GM12878 (cell line): ENCODE results near the gene KRTAP10-8. TPM values are rescaled to one million over a fixed set of nuclear protein-coding genes. Genes with fewer than 3 reads are reported as not detected.

ENCODE experiments used
- ATAC-seq: fragments of 200-7000 bp; cut with Tn5 transposase; 3 replicates; pipeline ENCODE4 v1.9.1; 2020; ENCODE audit warnings: mild to moderate bottlenecking, moderate library complexity
- BruUV-seq: library from RNA; stranded (reverse); fragments of 400-500 nt; replicated peaks from 2 replicates; lab custom pipeline; 2021; lab: Mats Ljungman, UMichigan
- CTCF ChIA-PET: fragments of 300-600 bp; sonication (Branson Sonifier 250); formaldehyde crosslinking; extraction: SDS; loops from one replicate; lab custom pipeline; 2021; ENCODE audit warnings: inconsistent platforms; lab: Yijun Ruan, JAX
- POLR2A ChIA-PET: fragments of 350-600 bp; formaldehyde crosslinking; extraction: SDS; loops from one replicate; lab custom pipeline; 2021; ENCODE audit warnings: inconsistent platforms; lab: Charles Lee
- RAD21 ChIA-PET: fragments of 300-600 bp; sonication (Branson Sonifier 250); formaldehyde crosslinking; loops from one replicate; lab custom pipeline; 2023; ENCODE audit warnings: antibody characterized with exemption; ENCODE audit not compliant: unreplicated experiment; lab: Charles Lee
- SMC1A ChIA-PET: fragments of 300-600 bp; sonication (Branson Sonifier 250); formaldehyde crosslinking; loops from one replicate; lab custom pipeline; 2023; ENCODE audit not compliant: unreplicated experiment, uncharacterized antibody; lab: Charles Lee
- DNase-seq: peaks from one replicate; pipeline ENCODE4 v3.0.0-alpha.2; 2011; ENCODE audit warnings: low read depth, low spot score
- FAIRE-seq: peaks from 3 replicates; lab custom pipeline; 2011; peaks lifted over from hg19 to GRCh38; lab: Jason Lieb, UNC
- H2AFZ ChIP-seq: 2 replicates; pipeline ENCODE4 v1.6.0; 2011; ENCODE audit warnings: low read depth, low read length, control low read depth; ENCODE audit not compliant: control insufficient read depth
- H3K27ac ChIP-seq: 2 replicates; pipeline ENCODE4 v1.5.1; 2011; ENCODE audit warnings: control low read depth; ENCODE audit not compliant: control insufficient read depth, insufficient read depth
- H3K27me3 ChIP-seq, 2 experiments: replicated peaks in 1 of 2; 2 replicates each; pipeline versions ENCODE4 v1.6.0 to v1.6.1; 2011; ENCODE audit warnings: low read length in 1 of 2; ENCODE audit not compliant: control insufficient read depth in 2 of 2, insufficient read depth in 2 of 2
- H3K36me3 ChIP-seq, 2 experiments: 2 replicates each; pipeline ENCODE4 v1.5.1; 2011; ENCODE audit warnings: low read length in 1 of 2; ENCODE audit not compliant: control insufficient read depth in 2 of 2, insufficient read depth in 2 of 2
- H3K4me1 ChIP-seq: 2 replicates; pipeline ENCODE4 v1.6.1; 2011; ENCODE audit warnings: mild to moderate bottlenecking, low read length, moderate library complexity, mixed read lengths; ENCODE audit not compliant: control insufficient read depth, insufficient read depth
- H3K4me2 ChIP-seq: 2 replicates; pipeline ENCODE4 v1.6.0; 2011; ENCODE audit warnings: control low read depth; ENCODE audit not compliant: control insufficient read depth, insufficient read depth
- H3K4me3 ChIP-seq: fragments of 200-600 bp; sonication (generic); 2 replicates; pipeline ENCODE4 v1.5.1; 2016
- H3K79me2 ChIP-seq: 2 replicates; pipeline ENCODE4 v1.6.0; 2011; ENCODE audit warnings: low read length; ENCODE audit not compliant: control insufficient read depth, insufficient read depth
- H3K9ac ChIP-seq: 2 replicates; pipeline ENCODE4 v1.8.0; 2011; ENCODE audit warnings: low read length, control low read depth, mixed read lengths; ENCODE audit not compliant: control insufficient read depth, insufficient read depth
- H3K9me3 ChIP-seq: replicated peaks from 3 replicates; pipeline ENCODE4 v1.5.1; 2011; ENCODE audit warnings: mild to moderate bottlenecking, low read length; ENCODE audit not compliant: control insufficient read depth, insufficient read depth
- H4K20me1 ChIP-seq: 2 replicates; pipeline ENCODE4 v1.6.0; 2011; ENCODE audit not compliant: control insufficient read depth, insufficient read depth
- CHD2 ChIP-seq: IDR thresholded peaks from 2 replicates; pipeline ENCODE4 v1.6.1; 2011; ENCODE audit warnings: low read depth, low read length, improper control_type of control experiment, borderline replicate concordance
- EP300 ChIP-seq, 2 experiments: fragments of 150-350 bp in 1 of 2; IDR thresholded peaks; 2 replicates each; pipeline ENCODE4 v1.6.1; 2011 to 2012; ENCODE audit warnings: low read depth in 2 of 2, low read length in 2 of 2, borderline replicate concordance in 1 of 2, improper control_type of control experiment in 1 of 2, inconsistent platforms in 1 of 2; ENCODE audit not compliant: control insufficient read depth in 1 of 2
- FOXM1 ChIP-seq: IDR thresholded peaks from 2 replicates; pipeline ENCODE4 v1.6.1; 2012; ENCODE audit warnings: low read depth, mild to moderate bottlenecking, inconsistent platforms, low read length, moderate library complexity
- HSF1 ChIP-seq: fragments of 150-350 bp; IDR thresholded peaks from 2 replicates; pipeline ENCODE4 v1.6.1; 2014; ENCODE audit warnings: mild to moderate bottlenecking, low read depth, low read length
- MLLT1 ChIP-seq: fragments of 450-650 bp; IDR thresholded peaks from 2 replicates; pipeline ENCODE4 v1.6.1; 2016; ENCODE audit warnings: mild to moderate bottlenecking
- NFIC ChIP-seq: IDR thresholded peaks from 2 replicates; pipeline ENCODE4 v1.6.1; 2012; ENCODE audit warnings: low read depth, mild to moderate bottlenecking, inconsistent platforms, low read length, moderate library complexity
- PAX8 ChIP-seq: fragments of 450-650 bp; IDR thresholded peaks from 2 replicates; pipeline ENCODE4 v1.6.1; 2017; ENCODE audit warnings: mild to moderate bottlenecking, moderate library complexity
- RELA ChIP-seq: fragments of 450-650 bp; IDR thresholded peaks from 2 replicates; pipeline ENCODE4 v1.8.0; 2014; ENCODE audit warnings: borderline replicate concordance; ENCODE audit not compliant: partially characterized antibody
- SIX5 ChIP-seq: IDR thresholded peaks from 2 replicates; pipeline ENCODE4 v1.6.1; 2011; ENCODE audit warnings: mild to moderate bottlenecking, low read depth, low read length, moderate library complexity; ENCODE audit not compliant: severe bottlenecking
- SPI1 ChIP-seq: IDR thresholded peaks from 2 replicates; pipeline ENCODE4 v1.6.1; 2011; ENCODE audit warnings: low read depth, mild to moderate bottlenecking, low read length, moderate library complexity, borderline replicate concordance; ENCODE audit not compliant: insufficient read depth
- TBL1XR1 ChIP-seq: IDR thresholded peaks from 2 replicates; pipeline ENCODE4 v1.6.1; 2012; ENCODE audit warnings: low read depth, low read length, improper control_type of control experiment
- ZNF207 ChIP-seq: fragments of 450-650 bp; IDR thresholded peaks from 2 replicates; pipeline ENCODE4 v1.6.1; 2014; ENCODE audit warnings: antibody characterized with exemption, mild to moderate bottlenecking, borderline replicate concordance
- ZZZ3 ChIP-seq: IDR thresholded peaks from 2 replicates; pipeline ENCODE4 v1.6.1; 2011; ENCODE audit warnings: low read depth; ENCODE audit not compliant: control insufficient read depth, insufficient read length
- WGBS: methylation state at CpG from one replicate; pipeline ENCODE4 v1.1.6; 2016; ENCODE audit warnings: low lambda C conversion rate; ENCODE audit not compliant: insufficient replicate concordance, insufficient coverage; ENCODE audit errors: missing lambda C conversion rate; 5-methylcytosine and 5-hydroxymethylcytosine counted together
- in situ Hi-C: fragments of 300-500 bp; cut with MboI; formaldehyde crosslinking; loops from 9 replicates; pipeline ENCODE4 v1.14.3; 2018; ENCODE audit warnings: mixed read lengths
- intact Hi-C: fragments of 100-400 bp; cut with micrococcal nuclease; formaldehyde crosslinking; loops from one replicate; pipeline ENCODE4 v1.14.2; 2022; ENCODE audit not compliant: unreplicated experiment
- polyA plus RNA-seq, 11 experiments: library from polyadenylated mRNA; depleted of rRNA in 4 of 11; unstranded in 6 of 11; stranded (reverse) in 5 of 11; fragments of >200 nt; fragmentation: Nextera tagmentation in 4 of 11; fragmentation: Illumina TruSeq in 1 of 11; extraction: Ambion mirVana in 4 of 11; extraction: Trizol in 1 of 11; gene quantifications; 1 replicate in 1 of 11; 2 replicates in 10 of 11; pipeline versions ENCODE4 v1.2.1 to v1.2.3, GENCODE V29; 2011 to 2016; ENCODE audit warnings: inconsistent platforms in 2 of 11, missing spikeins in 2 of 11, low read depth in 1 of 11
- total RNA-seq, 4 experiments: library from RNA; depleted of rRNA in 3 of 4; stranded (reverse); fragments of >200 nt in 3 of 4; fragmentation: Illumina TruSeq in 1 of 4; extraction: Trizol in 1 of 4; gene quantifications; 2 replicates each; pipeline versions ENCODE4 v1.2.1 to v1.2.3, GENCODE V29; 2013 to 2021
- TF ChIP-seq, protein P1 (sequence below): IDR thresholded peaks from 2 replicates; pipeline ENCODE4 v1.6.1; 2012; ENCODE audit warnings: low read length, inconsistent platforms
- TF ChIP-seq, protein P2 (sequence below): fragments of 450-650 bp; formaldehyde crosslinking; IDR thresholded peaks from 2 replicates; pipeline ENCODE4 v1.4.0; 2022; ENCODE audit warnings: mild to moderate bottlenecking, moderate library complexity

The KRTAP10-8 gene
- total and polyA plus RNA-seq, 10 of the 15 experiments (the other 5 are each of a cell fraction or from before 2014, with no cell fraction given), result not detected

- TF ChIP-seq, protein P1, sequence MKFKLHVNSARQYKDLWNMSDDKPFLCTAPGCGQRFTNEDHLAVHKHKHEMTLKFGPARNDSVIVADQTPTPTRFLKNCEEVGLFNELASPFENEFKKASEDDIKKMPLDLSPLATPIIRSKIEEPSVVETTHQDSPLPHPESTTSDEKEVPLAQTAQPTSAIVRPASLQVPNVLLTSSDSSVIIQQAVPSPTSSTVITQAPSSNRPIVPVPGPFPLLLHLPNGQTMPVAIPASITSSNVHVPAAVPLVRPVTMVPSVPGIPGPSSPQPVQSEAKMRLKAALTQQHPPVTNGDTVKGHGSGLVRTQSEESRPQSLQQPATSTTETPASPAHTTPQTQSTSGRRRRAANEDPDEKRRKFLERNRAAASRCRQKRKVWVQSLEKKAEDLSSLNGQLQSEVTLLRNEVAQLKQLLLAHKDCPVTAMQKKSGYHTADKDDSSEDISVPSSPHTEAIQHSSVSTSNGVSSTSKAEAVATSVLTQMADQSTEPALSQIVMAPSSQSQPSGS, result no peak
- TF ChIP-seq RELA, result no peak
Observed at GRCh38 chr21:44603911-44604310, 8.0 kb upstream of the KRTAP10-8 start (continued).

DNA sequence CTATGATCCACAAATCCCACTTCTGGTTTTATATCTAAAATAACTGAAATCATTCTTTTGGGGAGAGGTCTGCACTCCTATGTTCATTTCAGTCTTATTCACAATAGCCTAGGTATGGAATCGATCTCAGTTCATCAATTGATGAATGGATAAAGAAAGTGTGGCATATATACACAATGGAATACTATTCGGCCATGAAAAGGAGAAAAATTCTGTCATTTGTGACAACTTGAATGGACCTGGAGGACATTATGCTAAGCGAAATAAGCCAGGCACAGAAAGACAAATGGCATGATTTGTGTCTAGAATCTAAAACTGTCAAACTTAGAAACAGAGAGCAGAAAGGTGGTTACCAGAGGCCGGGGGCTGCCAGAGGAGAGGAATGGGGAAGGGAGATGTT, 5.4 kb upstream of the KRTAP10-8 start:
- 47% methylated on average over 4 of the region's 4 CpGs for WGBS
- ChIA-PET POLR2A (no interaction called here), SMC1A (no interaction called here), RAD21 (no interaction called here), CTCF (no interaction called here)
- in situ Hi-C loops (no loop called here), intact Hi-C loops (no loop called here)
- no peak overlapping the region for H3K9ac ChIP-seq
- no TSS peak for BruUV-seq
- no peaks in the 10 kb centered on the region for H3K36me3 ChIP-seq
- H3K4me2 ChIP-seq, result no peak overlapping the region
- no peaks in the 10 kb centered on the region for H3K4me1 ChIP-seq
- H3K79me2 ChIP-seq, result no peaks in the 10 kb centered on the region
- H4K20me1 ChIP-seq, result no peaks in the 10 kb centered on the region
- no peak overlapping the region for H3K27ac ChIP-seq
- H2AFZ ChIP-seq, result no peak overlapping the region
- no peaks in the 10 kb centered on the region; the same call in 2 of the 3 replicates for H3K9me3 ChIP-seq
- no peak for FAIRE-seq
- DNase-seq, result no peak
- no peak for ATAC-seq
- H3K4me3 ChIP-seq, result no peak overlapping the region
- no peaks in the 10 kb centered on the region for H3K27me3 ChIP-seq
- no peak for TF ChIP-seq PAX8
- TF ChIP-seq NFIC, result no peak
- TF ChIP-seq ZZZ3, result no peak
- TF ChIP-seq SIX5, result no peak
- TF ChIP-seq TBL1XR1, result no peak
- TF ChIP-seq, protein P2, sequence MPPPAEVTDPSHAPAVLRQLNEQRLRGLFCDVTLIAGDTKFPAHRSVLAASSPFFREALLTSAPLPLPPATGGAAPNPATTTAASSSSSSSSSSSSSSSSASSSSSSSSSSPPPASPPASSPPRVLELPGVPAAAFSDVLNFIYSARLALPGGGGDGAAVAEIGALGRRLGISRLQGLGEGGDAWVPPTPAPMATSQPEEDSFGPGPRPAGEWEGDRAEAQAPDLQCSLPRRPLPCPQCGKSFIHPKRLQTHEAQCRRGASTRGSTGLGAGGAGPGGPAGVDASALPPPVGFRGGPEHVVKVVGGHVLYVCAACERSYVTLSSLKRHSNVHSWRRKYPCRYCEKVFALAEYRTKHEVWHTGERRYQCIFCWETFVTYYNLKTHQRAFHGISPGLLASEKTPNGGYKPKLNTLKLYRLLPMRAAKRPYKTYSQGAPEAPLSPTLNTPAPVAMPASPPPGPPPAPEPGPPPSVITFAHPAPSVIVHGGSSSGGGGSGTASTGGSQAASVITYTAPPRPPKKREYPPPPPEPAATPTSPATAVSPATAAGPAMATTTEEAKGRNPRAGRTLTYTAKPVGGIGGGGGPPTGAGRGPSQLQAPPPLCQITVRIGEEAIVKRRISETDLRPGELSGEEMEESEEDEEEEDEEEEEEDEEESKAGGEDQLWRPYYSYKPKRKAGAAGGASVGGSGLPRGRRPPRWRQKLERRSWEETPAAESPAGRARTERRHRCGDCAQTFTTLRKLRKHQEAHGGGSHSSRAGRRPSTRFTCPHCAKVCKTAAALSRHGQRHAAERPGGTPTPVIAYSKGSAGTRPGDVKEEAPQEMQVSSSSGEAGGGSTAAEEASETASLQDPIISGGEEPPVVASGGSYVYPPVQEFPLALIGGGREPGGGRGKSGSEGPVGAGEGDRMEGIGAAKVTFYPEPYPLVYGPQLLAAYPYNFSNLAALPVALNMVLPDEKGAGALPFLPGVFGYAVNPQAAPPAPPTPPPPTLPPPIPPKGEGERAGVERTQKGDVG (CRISPR knock-in tag), result no peak
- TF ChIP-seq ZNF207, result no peak
- no peak for TF ChIP-seq CHD2
- TF ChIP-seq FOXM1, result no peak
- no peak for TF ChIP-seq MLLT1
- TF ChIP-seq HSF1, result no peak
- no peak for TF ChIP-seq SPI1
- no peak for TF ChIP-seq EP300 (IDR thresholded peaks at IDR 0.05; ENCODE audit: borderline replicate concordance in 1 of 2, control insufficient read depth in 1 of 2, low read depth in 2 of 2, low read length in 2 of 2)
